Nephron progenitor cell (in vitro differentiated cells): ENCODE results near the gene AKAP10.
A peak's percentile ranks its signal among the peaks of the same experiment; 100 is the strongest.

Experiments
- DNase-seq: peaks from one replicate; pipeline ENCODE4 v3.0.0; 2021
- H3K27ac Mint-ChIP-seq: 2 replicates; pipeline ENCODE4 v1.8.0; 2021; ENCODE audit warnings: mild to moderate bottlenecking, moderate library complexity, mixed read lengths
- H3K27me3 Mint-ChIP-seq: 2 replicates; pipeline ENCODE4 v1.8.0; 2021; ENCODE audit warnings: mild to moderate bottlenecking, low read depth, mixed read lengths; ENCODE audit not compliant: poor library complexity
- H3K36me3 Mint-ChIP-seq: 2 replicates; pipeline ENCODE4 v1.8.0; 2021; ENCODE audit warnings: low read depth, mixed read lengths
- H3K4me1 Mint-ChIP-seq: 2 replicates; pipeline ENCODE4 v1.8.0; 2021; ENCODE audit warnings: mixed read lengths
- H3K4me3 Mint-ChIP-seq: 2 replicates; pipeline ENCODE4 v1.8.0; 2021; ENCODE audit warnings: mild to moderate bottlenecking, moderate library complexity, mixed read lengths
- H3K9me3 Mint-ChIP-seq: 2 replicates; pipeline ENCODE4 v1.8.0; 2021; ENCODE audit warnings: mild to moderate bottlenecking, moderate library complexity, mixed read lengths
- TF ChIP-seq, protein P1 (sequence below): fragments of 200-600 bp; sonication (generic); IDR thresholded peaks from 2 replicates; pipeline ENCODE4 v1.5.0; 2021; ENCODE audit warnings: antibody characterized with exemption

AKAP10 gene

DNA sequence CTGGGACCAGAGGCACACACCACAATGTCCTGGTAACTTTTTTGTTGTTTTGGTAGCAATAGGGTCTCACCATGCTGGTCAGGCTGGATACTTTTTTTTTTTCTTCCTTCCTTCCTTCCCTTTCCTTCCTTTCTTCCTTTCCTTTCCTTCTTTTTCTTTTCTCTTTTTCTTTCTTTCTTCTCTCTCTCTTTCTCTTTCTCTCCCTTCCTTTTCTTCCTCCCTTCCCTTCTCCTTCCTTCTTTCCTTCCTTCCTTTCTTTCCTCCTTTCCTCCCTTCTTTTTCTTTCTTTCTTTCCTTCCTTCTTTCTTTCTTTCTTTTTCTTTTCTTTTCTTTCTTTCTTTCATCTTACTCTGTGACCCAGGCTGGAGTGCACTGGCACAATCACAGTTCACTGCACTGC is 91.5 kb downstream of the AKAP10 start:
- Mint-ChIP-seq H3K27me3 (no peaks in the 10 kb centered on the region), H3K4me1 (no peaks in the 10 kb centered on the region), H3K4me3 (no peak overlapping the region), H3K9me3 (no peaks in the 10 kb centered on the region), H3K36me3 (no peaks in the 10 kb centered on the region), H3K27ac (no peak overlapping the region)
- DNase-seq, result no peak
- TF ChIP-seq, protein P1, sequence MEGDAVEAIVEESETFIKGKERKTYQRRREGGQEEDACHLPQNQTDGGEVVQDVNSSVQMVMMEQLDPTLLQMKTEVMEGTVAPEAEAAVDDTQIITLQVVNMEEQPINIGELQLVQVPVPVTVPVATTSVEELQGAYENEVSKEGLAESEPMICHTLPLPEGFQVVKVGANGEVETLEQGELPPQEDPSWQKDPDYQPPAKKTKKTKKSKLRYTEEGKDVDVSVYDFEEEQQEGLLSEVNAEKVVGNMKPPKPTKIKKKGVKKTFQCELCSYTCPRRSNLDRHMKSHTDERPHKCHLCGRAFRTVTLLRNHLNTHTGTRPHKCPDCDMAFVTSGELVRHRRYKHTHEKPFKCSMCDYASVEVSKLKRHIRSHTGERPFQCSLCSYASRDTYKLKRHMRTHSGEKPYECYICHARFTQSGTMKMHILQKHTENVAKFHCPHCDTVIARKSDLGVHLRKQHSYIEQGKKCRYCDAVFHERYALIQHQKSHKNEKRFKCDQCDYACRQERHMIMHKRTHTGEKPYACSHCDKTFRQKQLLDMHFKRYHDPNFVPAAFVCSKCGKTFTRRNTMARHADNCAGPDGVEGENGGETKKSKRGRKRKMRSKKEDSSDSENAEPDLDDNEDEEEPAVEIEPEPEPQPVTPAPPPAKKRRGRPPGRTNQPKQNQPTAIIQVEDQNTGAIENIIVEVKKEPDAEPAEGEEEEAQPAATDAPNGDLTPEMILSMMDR, result no peak

DNA sequence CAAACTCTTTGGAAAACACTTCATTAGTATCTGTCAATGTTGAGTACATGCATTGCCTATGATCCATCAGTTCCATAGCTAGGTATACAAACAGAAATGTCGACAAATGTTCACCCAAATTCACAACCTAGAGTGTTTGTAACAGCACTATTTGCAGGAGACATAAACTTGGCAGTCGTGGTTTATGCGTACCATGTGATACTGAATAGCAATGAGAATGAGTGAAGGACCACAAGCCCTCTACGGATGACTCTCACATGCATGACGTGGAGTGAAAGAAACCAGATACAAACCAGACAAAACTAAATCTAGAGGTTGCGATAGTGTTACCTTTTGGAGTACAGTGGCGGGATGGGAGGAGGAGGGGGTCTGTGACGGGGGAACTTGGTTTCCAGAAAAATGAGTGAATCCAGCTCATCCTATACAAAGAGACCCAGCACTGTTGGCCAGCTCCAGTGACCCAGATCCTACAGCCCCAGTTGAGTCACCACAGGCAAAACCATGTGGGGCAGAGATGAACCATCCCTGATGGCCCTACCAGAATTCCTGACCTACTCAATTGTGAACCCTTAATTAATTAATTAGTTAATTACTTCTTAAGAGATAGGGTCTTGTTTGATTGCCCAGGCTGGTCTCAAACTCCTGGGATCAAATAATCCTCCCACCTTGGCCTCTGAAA is 94.0 kb downstream of the AKAP10 start:
- DNase-seq, result no peak
- Mint-ChIP-seq H3K4me3 (no peak overlapping the region), H3K36me3 (no peaks in the 10 kb centered on the region), H3K27me3 (no peaks in the 10 kb centered on the region), H3K4me1 (no peaks in the 10 kb centered on the region), H3K27ac (no peak overlapping the region), H3K9me3 (no peaks in the 10 kb centered on the region)
- TF ChIP-seq, protein P1, result no peak

DNA sequence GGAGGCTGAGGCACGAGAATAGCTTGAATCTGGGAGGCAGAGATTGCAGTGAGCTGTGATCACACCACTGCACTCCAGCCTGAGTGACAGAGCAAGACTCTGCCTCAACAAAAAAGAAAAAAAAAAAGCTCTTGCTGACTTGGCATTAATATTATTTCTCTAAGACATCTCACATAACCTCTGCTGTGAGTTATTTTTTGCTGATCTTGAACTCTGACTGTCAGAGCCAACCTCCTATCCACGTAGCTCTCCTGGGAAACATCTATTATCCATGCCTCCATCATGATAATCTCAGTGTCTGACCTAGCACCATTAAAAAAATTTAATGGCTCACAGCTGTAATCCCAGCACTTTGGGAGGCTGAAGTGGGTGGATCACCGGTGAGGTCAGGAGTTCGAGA is 97.2 kb downstream of the AKAP10 start:
- TF ChIP-seq, protein P1, result no peak
- peaks cover 5% of the 10 kb centered on the region for H3K4me1 Mint-ChIP-seq
- no peak overlapping the region for H3K4me3 Mint-ChIP-seq
- H3K9me3 Mint-ChIP-seq, result no peaks in the 10 kb centered on the region
- peaks cover 7% of the 10 kb centered on the region for H3K27me3 Mint-ChIP-seq
- H3K27ac Mint-ChIP-seq, result no peak overlapping the region
- no peaks in the 10 kb centered on the region for H3K36me3 Mint-ChIP-seq
- no peak for DNase-seq

DNA sequence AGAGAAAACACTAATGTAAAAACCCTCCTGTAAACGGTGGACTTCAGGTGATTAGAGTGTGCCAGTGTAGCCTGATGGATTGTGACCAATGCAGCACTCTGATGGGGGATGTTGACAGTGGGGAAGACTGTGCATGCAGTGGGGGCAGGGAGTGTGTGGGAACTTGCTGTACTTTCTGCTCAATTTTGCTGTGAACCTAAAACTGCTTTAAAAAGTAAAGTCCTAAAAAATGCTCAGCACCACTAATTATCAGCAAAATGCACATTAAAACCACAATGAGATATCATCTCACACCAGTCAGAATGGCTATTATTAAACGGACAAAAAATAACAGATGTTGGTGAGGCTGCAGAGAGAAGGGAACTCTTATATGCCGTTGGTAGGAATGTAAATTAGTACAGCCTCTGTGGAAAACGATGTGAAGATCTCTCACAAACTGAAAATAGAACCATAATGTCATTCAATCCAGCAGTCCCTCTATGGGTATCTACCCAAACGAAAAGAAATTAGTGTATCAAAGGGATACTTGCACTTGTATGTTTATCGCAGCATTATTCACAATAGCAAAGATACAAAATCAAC is 100.2 kb downstream of the AKAP10 start:
- no peaks in the 10 kb centered on the region for H3K36me3 Mint-ChIP-seq
- H3K27ac Mint-ChIP-seq, result peak overlapping the region; percentile 39
- peaks cover 10% of the 10 kb centered on the region for H3K27me3 Mint-ChIP-seq
- H3K9me3 Mint-ChIP-seq, result no peaks in the 10 kb centered on the region
- no peak for DNase-seq
- TF ChIP-seq, protein P1, result no peak
- peaks cover 10% of the 10 kb centered on the region for H3K4me1 Mint-ChIP-seq
- no peak overlapping the region for H3K4me3 Mint-ChIP-seq

DNA sequence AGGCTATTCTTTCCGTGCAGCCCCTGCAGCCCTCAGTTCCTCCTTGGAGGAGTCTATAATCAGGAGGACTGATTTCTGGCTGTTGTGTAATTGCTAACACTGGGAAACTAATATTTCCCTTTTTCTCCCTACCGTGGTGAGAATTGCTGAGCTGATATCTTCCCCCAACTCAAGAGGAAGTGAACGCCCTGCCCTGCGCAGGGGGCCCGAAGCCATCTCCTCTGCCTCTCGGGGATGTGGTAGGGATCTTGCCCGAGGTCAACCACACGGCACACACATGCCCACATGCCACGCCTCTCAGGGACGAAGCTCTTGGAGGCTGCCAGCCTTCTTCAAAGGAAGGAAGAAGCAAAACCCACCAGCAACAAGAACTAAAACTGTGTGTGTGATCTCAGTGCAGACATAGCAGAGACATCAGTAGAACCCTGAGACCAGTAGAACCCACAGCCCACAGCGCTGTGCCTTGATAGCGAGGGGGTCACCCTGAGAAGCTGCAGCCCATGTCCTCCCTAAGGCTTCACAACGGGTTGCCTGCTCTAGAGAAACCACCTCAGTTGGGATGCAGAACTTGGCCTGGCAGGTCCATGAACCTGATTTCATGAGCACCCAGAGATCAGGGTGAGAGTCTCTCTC is 101.0 kb downstream of the AKAP10 start:
- no peaks in the 10 kb centered on the region for H3K9me3 Mint-ChIP-seq
- H3K36me3 Mint-ChIP-seq, result no peaks in the 10 kb centered on the region
- H3K27ac Mint-ChIP-seq, result peak overlapping the region; percentile 44
- peaks cover 10% of the 10 kb centered on the region for H3K27me3 Mint-ChIP-seq
- no peak overlapping the region for H3K4me3 Mint-ChIP-seq
- peaks cover 10% of the 10 kb centered on the region for H3K4me1 Mint-ChIP-seq
- TF ChIP-seq, protein P1, result no peak
- no peak for DNase-seq
